ENCODE results near the gene MRPS14. TPM values are rescaled to one million over a fixed set of nuclear protein-coding genes. Genes with fewer than 3 reads are reported as not detected.
"Not testable (repeated sequence)": the region's sequence is repeated elsewhere in the genome, so short reads cannot be mapped to it uniquely, and the experiment has no call there.

MRPS14 gene
- total RNA-seq, 1 experiment from 2014 or later: 29.4 TPM

DNA sequence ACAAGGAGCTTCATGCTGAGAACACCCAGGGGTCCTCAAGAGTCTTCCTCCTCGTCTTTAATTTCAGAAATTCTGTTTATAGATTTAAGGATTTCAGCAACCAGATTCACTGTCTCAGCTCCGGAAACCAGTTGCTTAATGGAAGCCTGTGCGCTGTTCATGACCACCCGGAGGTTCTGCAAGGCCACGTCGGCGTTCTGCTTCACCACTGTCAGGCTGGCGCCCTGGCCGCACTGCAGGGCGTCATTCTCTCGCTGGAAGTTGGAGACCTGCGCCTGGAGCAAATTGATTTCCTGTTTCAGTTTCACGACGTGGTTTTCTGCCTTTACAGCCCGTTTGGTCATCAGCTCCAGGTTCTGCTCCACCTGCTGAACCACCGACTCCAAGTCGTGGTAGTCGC is 21.4 kb upstream of the MRPS14 start:
- H3K9me2 ChIP-seq (ENCODE audit: insufficient read depth); H3K4me2 ChIP-seq (ENCODE audit: low read length); H3K36me3 ChIP-seq (ENCODE audit: control insufficient read depth in 1 of 2, insufficient read depth in 2 of 2, low read length in 2 of 2); BruUV-seq (replicated peaks); POLR2A ChIA-PET; DNase-seq (ENCODE audit: low read depth, low spot score); H3K9ac ChIP-seq (ENCODE audit: low read length); H3K4me3 ChIP-seq (replicated peaks in 1 of 2; ENCODE audit: low read depth in 1 of 2, low read length in 2 of 2); intact Hi-C loops (cut with micrococcal nuclease); H2AFZ ChIP-seq (ENCODE audit: low read depth, low read length, poor library complexity, severe bottlenecking); H3K27ac ChIP-seq (ENCODE audit: low read depth, low read length); H3K79me2 ChIP-seq (ENCODE audit: insufficient read depth, low read length); H3K27me3 ChIP-seq (ENCODE audit: insufficient read depth, low read length); CTCF ChIA-PET; H4K20me1 ChIP-seq (ENCODE audit: insufficient read depth); H3K4me1 ChIP-seq (ENCODE audit: control insufficient read depth in 1 of 2, insufficient read depth in 2 of 2, low read length in 2 of 2); ATAC-seq; RAD21 ChIA-PET (ENCODE audit: low non-redundant PET in 1 of 2, low total read pairs in 2 of 2, uncharacterized antibody in 2 of 2, unreplicated experiment in 2 of 2); H3K9me3 ChIP-seq (ENCODE audit: control insufficient read depth in 1 of 2, insufficient read depth in 1 of 2, low read depth in 1 of 2, low read length in 2 of 2): not testable (repeated sequence)

DNA sequence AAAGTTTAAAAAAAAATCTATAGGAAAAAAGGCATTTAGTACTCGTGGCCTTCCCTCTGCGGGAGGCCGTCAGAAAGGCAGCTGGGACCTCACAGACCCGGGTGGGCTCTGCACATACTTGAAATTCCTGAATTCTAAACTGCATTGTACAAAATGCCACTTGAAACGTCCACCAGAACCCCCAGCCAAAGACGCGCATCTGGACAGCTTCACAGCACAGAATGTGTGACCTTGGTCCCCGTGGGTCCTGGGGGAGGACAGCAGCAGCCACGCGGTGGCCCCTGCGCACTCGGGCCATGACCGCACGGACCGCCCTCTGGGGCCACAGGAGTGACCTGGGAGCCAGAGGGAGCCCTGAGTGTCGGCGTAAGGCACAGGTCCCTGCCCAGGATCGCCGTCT is 20.6 kb upstream of the MRPS14 start:
- RAD21 ChIA-PET (ENCODE audit: low non-redundant PET in 1 of 2, low total read pairs in 2 of 2, uncharacterized antibody in 2 of 2, unreplicated experiment in 2 of 2): no interaction called here
- DNase-seq (ENCODE audit: low read depth, low spot score) (no peak), ATAC-seq (no peak)
- Histone ChIP-seq H3K9me2 (ENCODE audit: insufficient read depth) (no peaks in the 10 kb centered on the region), H3K4me2 (ENCODE audit: low read length) (no peak overlapping the region), H3K27me3 (ENCODE audit: insufficient read depth, low read length) (peaks cover 2% of the 10 kb centered on the region; the same call in 1 of the 2 replicates), H3K4me3 (replicated peaks in 1 of 2; ENCODE audit: low read depth in 1 of 2, low read length in 2 of 2) (no peak overlapping the region), H3K4me1 (ENCODE audit: control insufficient read depth in 1 of 2, insufficient read depth in 2 of 2, low read length in 2 of 2) (no peaks in the 10 kb centered on the region), H3K9me3 (ENCODE audit: control insufficient read depth in 1 of 2, insufficient read depth in 1 of 2, low read depth in 1 of 2, low read length in 2 of 2) (no peaks in the 10 kb centered on the region), H3K36me3 (ENCODE audit: control insufficient read depth in 1 of 2, insufficient read depth in 2 of 2, low read length in 2 of 2) (no peaks in the 10 kb centered on the region), H3K9ac (ENCODE audit: low read length) (no peak overlapping the region), H3K79me2 (ENCODE audit: insufficient read depth, low read length) (no peaks in the 10 kb centered on the region), H2AFZ (ENCODE audit: low read depth, low read length, poor library complexity, severe bottlenecking) (no peak overlapping the region), H4K20me1 (ENCODE audit: insufficient read depth) (no peaks in the 10 kb centered on the region), H3K27ac (ENCODE audit: low read depth, low read length) (no peak overlapping the region)
- intact Hi-C loops (cut with micrococcal nuclease): no loop called here
- POLR2A ChIA-PET: no interaction called here
- CTCF ChIA-PET: no interaction called here
- BruUV-seq (replicated peaks): no TSS peak
- TF ChIP-seq, protein P1, sequence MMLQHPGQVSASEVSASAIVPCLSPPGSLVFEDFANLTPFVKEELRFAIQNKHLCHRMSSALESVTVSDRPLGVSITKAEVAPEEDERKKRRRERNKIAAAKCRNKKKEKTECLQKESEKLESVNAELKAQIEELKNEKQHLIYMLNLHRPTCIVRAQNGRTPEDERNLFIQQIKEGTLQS (IDR thresholded peaks at IDR 0.05): no peak
- TF ChIP-seq RAD21 (IDR thresholded peaks at IDR 0.05; ENCODE audit: low read depth): no peak
- TF ChIP-seq, protein P2, sequence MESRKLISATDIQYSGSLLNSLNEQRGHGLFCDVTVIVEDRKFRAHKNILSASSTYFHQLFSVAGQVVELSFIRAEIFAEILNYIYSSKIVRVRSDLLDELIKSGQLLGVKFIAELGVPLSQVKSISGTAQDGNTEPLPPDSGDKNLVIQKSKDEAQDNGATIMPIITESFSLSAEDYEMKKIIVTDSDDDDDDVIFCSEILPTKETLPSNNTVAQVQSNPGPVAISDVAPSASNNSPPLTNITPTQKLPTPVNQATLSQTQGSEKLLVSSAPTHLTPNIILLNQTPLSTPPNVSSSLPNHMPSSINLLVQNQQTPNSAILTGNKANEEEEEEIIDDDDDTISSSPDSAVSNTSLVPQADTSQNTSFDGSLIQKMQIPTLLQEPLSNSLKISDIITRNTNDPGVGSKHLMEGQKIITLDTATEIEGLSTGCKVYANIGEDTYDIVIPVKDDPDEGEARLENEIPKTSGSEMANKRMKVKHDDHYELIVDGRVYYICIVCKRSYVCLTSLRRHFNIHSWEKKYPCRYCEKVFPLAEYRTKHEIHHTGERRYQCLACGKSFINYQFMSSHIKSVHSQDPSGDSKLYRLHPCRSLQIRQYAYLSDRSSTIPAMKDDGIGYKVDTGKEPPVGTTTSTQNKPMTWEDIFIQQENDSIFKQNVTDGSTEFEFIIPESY (IDR thresholded peaks at IDR 0.05; ENCODE audit: extremely low read depth, insufficient replicate concordance, low read length): no peak
- TF ChIP-seq ZFX (IDR thresholded peaks at IDR 0.05): no peak

All from HCT116 (cell line).